HG03066 (cell line): Measurements from ENCODE around the gene HECTD2.
"Not testable (repeated sequence)": the region's sequence is repeated elsewhere in the genome, so short reads cannot be mapped to it uniquely, and the experiment has no call there.

Source experiments
- ATAC-seq: cut with Tn5 transposase; IDR thresholded peaks from one replicate; pipeline ENCODE4 v1.9.1; 2021; ENCODE audit warnings: low read depth; ENCODE audit not compliant: unreplicated experiment

The HECTD2 gene

GRCh38 chr10:91409869-91410637 lies at the start of gene HECTD2:
TSS of gene HECTD2 (plus strand) at chr10:91410344. CDS start at chr10:91410439, 95 bp downstream.
- peak; percentile 82 for ATAC-seq

DNA sequence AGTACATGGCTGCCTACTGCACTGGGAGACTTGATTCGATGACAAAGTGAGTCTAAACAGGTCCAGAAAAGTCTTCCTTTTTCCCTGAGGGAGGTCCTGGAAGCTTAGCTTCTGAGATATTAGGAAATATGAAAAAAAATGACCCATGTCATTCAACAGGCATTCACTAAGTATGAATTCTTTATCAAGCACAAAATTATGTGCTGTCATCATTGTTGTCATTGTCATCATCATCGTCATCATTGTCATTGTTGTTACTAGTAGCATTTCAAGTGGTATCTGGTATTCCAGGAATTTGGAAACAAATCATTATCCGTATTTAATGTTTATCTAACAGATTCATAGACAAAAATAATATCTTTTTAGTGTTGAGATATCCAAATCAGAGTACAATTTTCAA lies 49.7 kb upstream of the HECTD2 start:
- ATAC-seq = no peak

- ATAC-seq = not testable (repeated sequence)
These were observed 44.6 kb upstream of the HECTD2 start for GRCh38 chr10:91365519-91365918.

- no peak for ATAC-seq
These were observed 43.4 kb upstream of the HECTD2 start for GRCh38 chr10:91366704-91367103.

DNA sequence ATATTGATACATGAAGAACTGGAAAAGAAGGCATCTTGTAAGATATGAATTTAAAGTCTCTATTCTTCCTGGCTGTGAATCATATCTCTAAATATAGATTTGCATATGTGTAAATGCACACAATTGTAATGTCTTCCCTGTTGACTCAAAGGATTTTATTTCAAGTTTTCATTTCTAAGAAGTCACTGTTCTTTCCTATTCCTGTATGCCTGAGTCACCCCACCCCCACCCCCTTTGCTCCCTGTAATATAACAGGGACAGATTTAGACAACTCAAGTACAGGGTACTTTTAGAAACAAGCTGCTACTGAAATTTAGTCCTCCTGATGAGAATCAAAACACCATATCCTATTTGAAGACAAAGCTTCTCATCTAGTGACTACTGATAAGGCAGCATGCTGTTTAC lies 43.0 kb upstream of the HECTD2 start:
- no peak for ATAC-seq

DNA sequence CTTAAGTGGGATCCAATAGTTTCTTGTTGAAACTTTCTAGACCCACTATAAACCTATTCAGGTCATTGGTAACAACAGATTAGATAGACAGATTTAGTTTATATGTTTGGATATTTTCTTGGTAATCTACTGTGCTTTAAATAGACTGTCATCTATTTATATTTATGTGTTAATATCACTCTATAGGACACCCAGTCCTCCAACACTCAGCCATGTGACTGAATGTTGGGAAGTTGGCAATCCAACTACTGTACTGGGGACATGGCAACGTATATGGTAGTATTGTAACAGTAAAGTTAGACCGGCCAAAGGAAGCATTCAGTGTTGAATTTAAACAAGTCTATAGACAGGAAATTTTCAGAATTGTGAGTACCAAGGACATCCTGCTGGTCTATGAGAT lies 42.6 kb upstream of the HECTD2 start:
- no peak for ATAC-seq

- ATAC-seq = not testable (repeated sequence)
These were observed 40.1 kb upstream of the HECTD2 start for GRCh38 chr10:91369978-91370589.

DNA sequence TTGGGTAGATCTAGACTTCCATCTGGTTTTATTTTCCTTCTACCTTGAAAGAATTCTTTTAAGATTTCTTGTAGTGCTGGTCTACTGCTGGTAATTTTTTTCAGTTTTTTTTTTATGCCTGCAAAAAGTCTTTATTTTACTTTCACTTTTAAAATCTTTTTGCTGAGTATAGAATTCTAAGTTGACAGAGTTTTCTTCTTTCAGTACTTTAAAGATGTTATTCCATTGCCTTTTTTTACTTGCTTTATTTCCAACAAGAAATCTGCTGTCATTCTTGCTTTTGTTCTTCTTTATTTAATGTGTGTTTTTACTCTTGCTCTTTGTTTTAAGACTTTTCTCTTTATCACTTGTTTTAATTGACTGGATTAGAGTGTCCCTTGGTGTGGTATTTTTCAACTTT lies 36.1 kb upstream of the HECTD2 start:
- no peak for ATAC-seq

DNA sequence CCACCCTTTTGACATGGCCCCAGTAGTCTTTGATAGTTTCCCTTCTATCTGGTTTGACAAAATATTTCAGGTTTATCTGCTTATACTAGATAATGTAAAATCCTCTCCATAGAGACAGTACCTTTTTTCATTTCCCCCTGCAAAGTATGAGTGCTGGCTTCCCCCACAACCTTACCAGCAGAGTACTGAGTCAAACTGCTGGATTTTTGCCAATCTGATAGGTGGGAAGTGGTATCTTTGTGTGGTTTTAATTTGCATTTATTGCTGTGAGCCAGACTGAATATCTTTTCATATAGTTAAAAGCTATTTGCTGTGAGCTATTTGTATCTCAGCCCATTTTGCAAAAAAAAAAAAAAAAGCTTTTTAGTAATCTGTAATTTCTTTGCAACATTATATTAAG lies 32.1 kb upstream of the HECTD2 start:
- ATAC-seq = no peak

DNA sequence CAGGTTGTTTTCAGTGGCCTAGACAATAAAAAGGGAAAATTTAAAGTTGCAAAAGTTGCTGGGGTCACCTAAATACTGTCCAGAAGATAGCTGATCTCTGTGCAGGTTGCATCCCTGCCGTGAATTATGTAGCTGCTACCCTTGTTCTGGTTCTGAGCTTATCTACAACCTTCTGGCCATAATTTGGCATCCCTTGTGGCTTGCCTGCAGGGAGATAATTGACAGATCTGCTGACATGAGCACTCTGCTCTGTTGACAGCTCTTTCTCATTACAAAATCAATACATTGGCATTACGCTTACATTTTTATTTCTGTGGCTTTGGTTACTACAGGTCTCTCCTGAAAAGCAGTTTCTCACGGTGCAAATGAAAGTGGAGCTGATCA lies 29.3 kb upstream of the HECTD2 start:
- no peak for ATAC-seq

- no peak for ATAC-seq
These were observed 28.8 kb upstream of the HECTD2 start for GRCh38 chr10:91381257-91381891.

- no peak for ATAC-seq
These were observed 24.6 kb upstream of the HECTD2 start for GRCh38 chr10:91385306-91386085.

- peak; percentile 90 for ATAC-seq
These were observed 20.3 kb upstream of the HECTD2 start for GRCh38 chr10:91389636-91390512.

GRCh38 chr10:91390513-91390825 lies 19.7 kb upstream of the HECTD2 start:
- ATAC-seq = not testable (repeated sequence)

GRCh38 chr10:91391920-91392319 lies 18.2 kb upstream of the HECTD2 start:
- no peak for ATAC-seq

GRCh38 chr10:91406322-91406721 lies 3.8 kb upstream of the HECTD2 start:
- no peak for ATAC-seq

- peak; percentile 38 for ATAC-seq
These were observed 875 bp upstream of the HECTD2 start for GRCh38 chr10:91409069-91409868.

DNA sequence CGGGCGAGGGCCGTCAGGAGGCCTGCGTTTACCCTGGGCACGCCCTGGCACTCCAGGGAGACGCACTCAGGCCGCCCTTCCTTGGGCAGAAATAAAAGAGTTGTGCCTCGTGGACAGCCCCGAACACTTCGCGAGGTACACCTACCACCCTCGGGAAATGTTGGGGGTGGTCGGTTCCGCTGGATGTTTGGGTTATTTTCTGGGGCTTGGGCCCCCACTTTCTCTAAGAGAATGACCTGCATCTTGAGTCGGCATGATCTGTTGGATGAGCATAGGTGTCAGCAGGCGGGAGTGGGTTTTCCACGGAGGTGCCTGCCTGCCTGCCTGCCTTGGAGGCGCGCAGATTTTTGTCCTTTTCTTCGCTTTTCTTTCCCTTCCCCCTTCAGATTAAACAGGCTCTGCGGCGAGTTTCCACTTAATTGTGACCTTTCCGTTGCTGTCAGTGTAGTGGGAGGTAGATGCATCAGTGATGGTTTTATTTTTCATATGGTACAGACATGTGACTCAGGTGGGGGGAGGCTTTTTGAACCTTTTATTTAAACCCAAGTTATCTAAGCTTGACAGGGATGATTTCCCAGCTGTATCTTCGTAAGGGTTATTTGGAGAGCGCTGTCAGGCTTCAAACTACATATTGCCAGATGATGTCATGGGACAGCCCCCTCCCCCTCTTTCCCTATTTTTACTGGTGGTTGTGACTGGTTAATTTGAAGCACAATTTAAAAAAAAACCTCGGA lies 661 bp downstream of the HECTD2 start:
- peak; percentile 2 for ATAC-seq

- no peak for ATAC-seq
These were observed 1.5 kb downstream of the HECTD2 start for GRCh38 chr10:91411621-91412020.
